ENCODE measurements around the gene CCZ1B. TPM values are rescaled to one million over a fixed set of nuclear protein-coding genes. Genes with fewer than 3 reads are reported as not detected.
A peak's percentile ranks its signal among the peaks of the same experiment; 100 is the strongest.
"Not testable (repeated sequence)": the region's sequence is repeated elsewhere in the genome, so short reads cannot be mapped to it uniquely, and the experiment has no call there.

CCZ1B gene
- total RNA-seq, result 19.8 and 26.6 TPM in 2 replicates
- polyA plus RNA-seq, result 32.9 and 36.5 TPM in 2 replicates

GRCh38 chr7:6826151-6826550 lies at the start of gene CCZ1B:
TSS of gene CCZ1B (minus strand) at chr7:6826275. CDS start at chr7:6826197, 78 bp downstream.
- H3K4me1 ChIP-seq (ENCODE audit: low read depth); H3K9me3 ChIP-seq (ENCODE audit: low read depth); H3K36me3 ChIP-seq: not testable (repeated sequence)
- Histone ChIP-seq H3K4me3 (peak within 1 kb of the TSS; percentile 48), H3K27me3 (peaks cover 18% of the 10 kb centered on the region), H3K27ac (peak within 1 kb of the TSS; percentile 77)
- TF ChIP-seq CTCF (IDR thresholded peaks at IDR 0.05; ENCODE audit: low read depth, low read length), result peak; percentile 28
- peak; percentile 55 to 80 for DNase-seq (ENCODE audit: low read depth in 1 of 2, low spot score in 1 of 2)

- peaks cover 35% of the 10 kb centered on the region for H3K27me3 ChIP-seq
- not testable (repeated sequence) for H3K27ac ChIP-seq; H3K4me3 ChIP-seq; H3K9me3 ChIP-seq (ENCODE audit: low read depth); H3K36me3 ChIP-seq; DNase-seq (ENCODE audit: low read depth in 1 of 2, low spot score in 1 of 2); H3K4me1 ChIP-seq (ENCODE audit: low read depth)
Observed at GRCh38 chr7:6875022-6875421, 48.9 kb upstream of the CCZ1B start.

- not testable (repeated sequence) for DNase-seq (ENCODE audit: low read depth in 1 of 2, low spot score in 1 of 2); H3K9me3 ChIP-seq (ENCODE audit: low read depth); H3K36me3 ChIP-seq; H3K27ac ChIP-seq; H3K4me3 ChIP-seq; H3K4me1 ChIP-seq (ENCODE audit: low read depth)
- H3K27me3 ChIP-seq, result peaks cover 41% of the 10 kb centered on the region
Observed at GRCh38 chr7:6872246-6872945, 46.3 kb upstream of the CCZ1B start.

GRCh38 chr7:6871421-6872144 lies 45.5 kb upstream of the CCZ1B start:
- DNase-seq (ENCODE audit: low read depth in 1 of 2, low spot score in 1 of 2); H3K27ac ChIP-seq; H3K9me3 ChIP-seq (ENCODE audit: low read depth); H3K4me3 ChIP-seq; H3K36me3 ChIP-seq; H3K4me1 ChIP-seq (ENCODE audit: low read depth): not testable (repeated sequence)
- peaks cover 41% of the 10 kb centered on the region for H3K27me3 ChIP-seq

GRCh38 chr7:6864751-6865150 lies 38.7 kb upstream of the CCZ1B start:
- not testable (repeated sequence) for H3K27ac ChIP-seq; H3K4me3 ChIP-seq; DNase-seq (ENCODE audit: low read depth in 1 of 2, low spot score in 1 of 2); H3K27me3 ChIP-seq; H3K9me3 ChIP-seq (ENCODE audit: low read depth); H3K4me1 ChIP-seq (ENCODE audit: low read depth); H3K36me3 ChIP-seq

- H3K27ac ChIP-seq; H3K4me3 ChIP-seq; H3K9me3 ChIP-seq (ENCODE audit: low read depth); H3K27me3 ChIP-seq; H3K36me3 ChIP-seq; DNase-seq (ENCODE audit: low read depth in 1 of 2, low spot score in 1 of 2); H3K4me1 ChIP-seq (ENCODE audit: low read depth): not testable (repeated sequence)
Observed at GRCh38 chr7:6864188-6864587, 38.1 kb upstream of the CCZ1B start.

- not testable (repeated sequence) for H3K27ac ChIP-seq; DNase-seq (ENCODE audit: low read depth in 1 of 2, low spot score in 1 of 2); H3K4me1 ChIP-seq (ENCODE audit: low read depth); H3K9me3 ChIP-seq (ENCODE audit: low read depth); H3K27me3 ChIP-seq; H3K36me3 ChIP-seq; H3K4me3 ChIP-seq
Observed at GRCh38 chr7:6862876-6863275, 36.8 kb upstream of the CCZ1B start.

GRCh38 chr7:6857721-6858314 lies 31.7 kb upstream of the CCZ1B start:
- not testable (repeated sequence) for H3K4me3 ChIP-seq; H3K4me1 ChIP-seq (ENCODE audit: low read depth); H3K36me3 ChIP-seq; H3K9me3 ChIP-seq (ENCODE audit: low read depth); H3K27ac ChIP-seq
- H3K27me3 ChIP-seq, result peaks cover 28% of the 10 kb centered on the region
- peak; percentile 51 for TF ChIP-seq CTCF (IDR thresholded peaks at IDR 0.05; ENCODE audit: low read depth, low read length)
- peak; percentile 48 to 59 for DNase-seq (ENCODE audit: low read depth in 1 of 2, low spot score in 1 of 2)

- H3K27me3 ChIP-seq, result peaks cover 28% of the 10 kb centered on the region
- H3K4me1 ChIP-seq (ENCODE audit: low read depth); H3K36me3 ChIP-seq; H3K27ac ChIP-seq; H3K9me3 ChIP-seq (ENCODE audit: low read depth): not testable (repeated sequence)
- peak overlapping the region; percentile 18 for H3K4me3 ChIP-seq
- DNase-seq (ENCODE audit: low read depth in 1 of 2, low spot score in 1 of 2), result peak in 1 of 2 donors; percentile 2
Observed at GRCh38 chr7:6855563-6856131, 29.6 kb upstream of the CCZ1B start.

GRCh38 chr7:6854747-6855562 lies 28.9 kb upstream of the CCZ1B start:
- H3K4me3 ChIP-seq, result peak overlapping the region; percentile 18
- DNase-seq (ENCODE audit: low read depth in 1 of 2, low spot score in 1 of 2); H3K27ac ChIP-seq; H3K36me3 ChIP-seq; H3K4me1 ChIP-seq (ENCODE audit: low read depth); H3K9me3 ChIP-seq (ENCODE audit: low read depth): not testable (repeated sequence)
- H3K27me3 ChIP-seq, result peaks cover 28% of the 10 kb centered on the region

- not testable (repeated sequence) for H3K4me3 ChIP-seq; H3K27ac ChIP-seq; DNase-seq (ENCODE audit: low read depth in 1 of 2, low spot score in 1 of 2); H3K4me1 ChIP-seq (ENCODE audit: low read depth); H3K36me3 ChIP-seq; H3K9me3 ChIP-seq (ENCODE audit: low read depth)
- H3K27me3 ChIP-seq, result peaks cover 24% of the 10 kb centered on the region
Observed at GRCh38 chr7:6853681-6854080, 27.6 kb upstream of the CCZ1B start.

All from cardiac muscle cell (in vitro differentiated cells and primary cell).